H1 (cell line): Measurements from ENCODE around the gene COL27A1. TPM values are rescaled to one million over a fixed set of nuclear protein-coding genes. Genes with fewer than 3 reads are reported as not detected.
"Not testable (repeated sequence)": the region's sequence is repeated elsewhere in the genome, so short reads cannot be mapped to it uniquely, and the experiment has no call there.

Source experiments
- CTCF ChIA-PET: fragments of 300-600 bp; sonication (Branson Sonifier 250); formaldehyde crosslinking; loops from one replicate; lab custom pipeline; 2021; ENCODE audit not compliant: partially characterized antibody; lab: Charles Lee
- POLR2A ChIA-PET: fragments of 300-600 bp; sonication (Branson Sonifier 250); formaldehyde crosslinking; loops from one replicate; lab custom pipeline; 2021; ENCODE audit warnings: inconsistent platforms; ENCODE audit not compliant: partially characterized antibody; lab: Charles Lee
- DNase-seq, 2 experiments: peaks; one replicate each; pipeline versions ENCODE4 v3.0.0 to v3.0.0-alpha.2; 2010 to 2022; ENCODE audit warnings: low spot score in 2 of 2, low read depth in 1 of 2, mixed read lengths in 1 of 2
- FAIRE-seq: peaks from 2 replicates; lab custom pipeline; 2011; peaks lifted over from hg19 to GRCh38; lab: Jason Lieb, UNC
- H2AFZ ChIP-seq: 2 replicates; pipeline ENCODE4 v1.8.1; 2012; ENCODE audit warnings: low read length, inconsistent platforms
- H2AK5ac ChIP-seq: 2 replicates; pipeline ENCODE4 v1.6.1; 2013; ENCODE audit warnings: low read depth, low read length
- H2BK120ac ChIP-seq: replicated peaks from 2 replicates; pipeline ENCODE3; 2013; ENCODE audit warnings: low read depth, low read length, inconsistent platforms
- H2BK12ac ChIP-seq: 2 replicates; pipeline ENCODE4 v1.6.1; 2013; ENCODE audit warnings: low read depth, low read length
- H2BK15ac ChIP-seq: 2 replicates; pipeline ENCODE4 v1.6.1; 2013; ENCODE audit warnings: low read length
- H2BK20ac ChIP-seq: 2 replicates; pipeline ENCODE4 v1.6.1; 2013; ENCODE audit warnings: low read length
- H2BK5ac ChIP-seq: 2 replicates; pipeline ENCODE4 v1.6.1; 2013; ENCODE audit warnings: low read depth, low read length
- H3K14ac ChIP-seq: 2 replicates; pipeline ENCODE4 v1.6.1; 2013; ENCODE audit warnings: inconsistent platforms; ENCODE audit not compliant: insufficient read length
- H3K18ac ChIP-seq: 2 replicates; pipeline ENCODE4 v1.6.1; 2013; ENCODE audit warnings: low read length; ENCODE audit errors: extremely low read depth
- H3K23ac ChIP-seq: 2 replicates; pipeline ENCODE4 v1.6.1; 2013; ENCODE audit warnings: inconsistent platforms; ENCODE audit not compliant: insufficient read length
- H3K23me2 ChIP-seq: 2 replicates; pipeline ENCODE4 v1.6.1; 2013; ENCODE audit warnings: low read depth, low read length
- H3K27ac ChIP-seq: 2 replicates; pipeline ENCODE4 v1.6.1; 2011; ENCODE audit warnings: low read depth, low read length, inconsistent platforms
- H3K27me3 ChIP-seq, 4 experiments: replicated peaks in 1 of 4; 1 replicate in 1 of 4; 2 replicates in 3 of 4; pipeline versions ENCODE4 v1.6.1 to v1.8.1; 2011 to 2013; ENCODE audit warnings: low read length in 3 of 4, mild to moderate bottlenecking in 3 of 4, inconsistent platforms in 2 of 4, mixed read lengths in 2 of 4, moderate library complexity in 1 of 4; ENCODE audit not compliant: control insufficient read depth in 3 of 4, insufficient read depth in 3 of 4; ENCODE audit errors: extremely low read depth in 1 of 4
- H3K36me3 ChIP-seq, 4 experiments: 2 replicates each; pipeline versions ENCODE4 v1.6.1 to v1.8.1; 2011 to 2013; ENCODE audit warnings: mild to moderate bottlenecking in 4 of 4, low read length in 3 of 4, moderate library complexity in 2 of 4, control low read depth in 1 of 4, inconsistent platforms in 1 of 4; ENCODE audit not compliant: insufficient read depth in 4 of 4, control insufficient read depth in 2 of 4
- H3K4ac ChIP-seq: replicated peaks from 2 replicates; pipeline ENCODE3; 2013; ENCODE audit warnings: low read length, low read depth, mixed read lengths, inconsistent platforms; ENCODE audit not compliant: insufficient read length
- H3K4me1 ChIP-seq, 4 experiments: replicated peaks in 1 of 4; 1 replicate in 1 of 4; 2 replicates in 3 of 4; pipeline versions ENCODE4 v1.6.1 to v1.8.1; 2011 to 2013; ENCODE audit warnings: low read length in 3 of 4, inconsistent platforms in 2 of 4, mixed read lengths in 1 of 4; ENCODE audit not compliant: insufficient read depth in 4 of 4, control insufficient read depth in 3 of 4
- H3K4me2 ChIP-seq, 2 experiments: 2 replicates each; pipeline versions ENCODE4 v1.6.1 to v1.8.1; 2011 to 2013; ENCODE audit warnings: low read depth in 2 of 2, low read length in 2 of 2, control low read depth in 1 of 2, inconsistent platforms in 1 of 2, mild to moderate bottlenecking in 1 of 2; ENCODE audit not compliant: insufficient read depth in 1 of 2
- H3K4me3 ChIP-seq, 4 experiments: fragments of 200-600, 300-600 bp in 1 of 4; sonication (generic), shearing (Covaris generic), sonication (Bioruptor Twin) in 1 of 4; 2 replicates each; pipeline versions ENCODE4 v1.5.1 to v1.8.1; 2011 to 2016; ENCODE audit warnings: low read length in 4 of 4, low read depth in 3 of 4, control low read depth in 2 of 4, inconsistent platforms in 2 of 4, mild to moderate bottlenecking in 2 of 4, mixed read lengths in 1 of 4, moderate library complexity in 1 of 4; ENCODE audit not compliant: insufficient read depth in 2 of 4; ENCODE audit errors: extremely low read depth in 1 of 4
- H3K56ac ChIP-seq: replicated peaks from 2 replicates; pipeline ENCODE3; 2013; ENCODE audit warnings: low read depth, mild to moderate bottlenecking, mixed read lengths, low read length, inconsistent platforms; ENCODE audit not compliant: insufficient read length
- H3K79me1 ChIP-seq: 2 replicates; pipeline ENCODE4 v1.6.1; 2013; ENCODE audit warnings: low read depth, low read length, control low read depth
- H3K79me2 ChIP-seq, 2 experiments: 2 replicates each; pipeline versions ENCODE4 v1.6.1 to v1.8.1; 2012 to 2013; ENCODE audit warnings: low read length in 2 of 2, mild to moderate bottlenecking in 2 of 2, inconsistent platforms in 1 of 2; ENCODE audit not compliant: insufficient read depth in 2 of 2, control insufficient read depth in 1 of 2
- H3K9ac ChIP-seq, 4 experiments: replicated peaks in 1 of 4; 1 replicate in 1 of 4; 2 replicates in 3 of 4; pipeline versions ENCODE4 v1.6.1 to v1.8.1; 2011 to 2013; ENCODE audit warnings: low read depth in 3 of 4, low read length in 3 of 4, control low read depth in 2 of 4, mild to moderate bottlenecking in 2 of 4, moderate library complexity in 2 of 4, inconsistent platforms in 1 of 4; ENCODE audit errors: extremely low read depth in 1 of 4
- H3K9me3 ChIP-seq, 2 experiments: 2 replicates each; pipeline versions ENCODE4 v1.6.1 to v1.8.1; 2012 to 2013; ENCODE audit warnings: mild to moderate bottlenecking in 2 of 2, moderate library complexity in 2 of 2, control low read depth in 1 of 2, inconsistent platforms in 1 of 2, low read depth in 1 of 2, low read length in 1 of 2, mixed read lengths in 1 of 2; ENCODE audit not compliant: insufficient read depth in 2 of 2
- H4K20me1 ChIP-seq, 2 experiments: replicated peaks in 1 of 2; 2 replicates each; pipeline versions ENCODE3 to v1.8.1; 2011 to 2013; ENCODE audit warnings: inconsistent platforms in 2 of 2, low read length in 2 of 2, mild to moderate bottlenecking in 1 of 2; ENCODE audit not compliant: insufficient read depth in 2 of 2, control insufficient read depth in 1 of 2
- H4K5ac ChIP-seq: 2 replicates; pipeline ENCODE4 v1.6.1; 2013; ENCODE audit warnings: low read length, low read depth, mixed read lengths, inconsistent platforms; ENCODE audit not compliant: insufficient read length
- H4K8ac ChIP-seq: 2 replicates; pipeline ENCODE4 v1.8.0; 2013; ENCODE audit warnings: mild to moderate bottlenecking, moderate library complexity, low read length, inconsistent platforms; ENCODE audit not compliant: insufficient read depth; ENCODE audit errors: extremely low read depth
- H4K91ac ChIP-seq: replicated peaks from 2 replicates; pipeline ENCODE3; 2013; ENCODE audit warnings: low read length, mixed read lengths, inconsistent platforms; ENCODE audit not compliant: insufficient read length
- WGBS, 2 experiments: shearing (Covaris generic) in 1 of 2; methylation state at CpG; one replicate each; pipeline versions ENCODE4 v1.1.6 to v1.1.7; 2013 to 2015; ENCODE audit warnings: low lambda C conversion rate in 2 of 2, mixed read lengths in 2 of 2, inconsistent platforms in 1 of 2, low coverage in 1 of 2, missing lambda C conversion rate in 1 of 2; ENCODE audit not compliant: insufficient replicate concordance in 2 of 2, insufficient coverage in 1 of 2, insufficient read length in 1 of 2; ENCODE audit errors: extremely low coverage in 1 of 2, missing lambda C conversion rate in 1 of 2; 5-methylcytosine and 5-hydroxymethylcytosine counted together
- polyA plus RNA-seq, 7 experiments: library from polyadenylated mRNA; depleted of rRNA in 3 of 7; stranded (reverse) in 5 of 7; unstranded in 2 of 7; fragments of >200 nt in 5 of 7; fragments of 200-250 nt in 2 of 7; gene quantifications; 1 replicate in 5 of 7; 2 replicates in 1 of 7; 4 replicates in 1 of 7; pipeline versions ENCODE4 v1.2.1 to v1.2.3, GENCODE V29; 2011 to 2013; ENCODE audit warnings: missing spikeins in 2 of 7, mixed read lengths in 2 of 7
- total RNA-seq: library from RNA; stranded (reverse); fragmentation: NEBNext Ultra II Directional; extraction: Animal tissue kit (Norgen Biotek cat#: 25700); gene quantifications from 2 replicates; pipeline ENCODE4 v1.2.1, GENCODE V29; 2021

Gene COL27A1
- total and polyA plus RNA-seq, 2 of the 8 experiments (the other 6 are each of a cell fraction or from before 2014, with no cell fraction given) = 15.1 to 22.8 TPM

GRCh38 chr9:114322831-114323531 is 167.6 kb downstream of the COL27A1 start, which contains the start of gene ORM1:
Gene ORM1 (plus strand): TSS chr9:114323098. CDS start chr9:114323134, 36 bp downstream.
- H3K9ac ChIP-seq, H2AK5ac ChIP-seq, H3K79me2 ChIP-seq, H3K9me3 ChIP-seq, H3K36me3 ChIP-seq, H3K27me3 ChIP-seq, H2AFZ ChIP-seq, H3K79me1 ChIP-seq, H4K8ac ChIP-seq, H2BK20ac ChIP-seq, POLR2A ChIA-PET, DNase-seq, FAIRE-seq, H4K91ac ChIP-seq, H3K23me2 ChIP-seq, H3K56ac ChIP-seq, H3K18ac ChIP-seq, H3K4me2 ChIP-seq, H2BK15ac ChIP-seq, H2BK120ac ChIP-seq, H2BK12ac ChIP-seq, H3K23ac ChIP-seq, H4K5ac ChIP-seq, H3K4me1 ChIP-seq, H3K4me3 ChIP-seq, H3K27ac ChIP-seq, H3K14ac ChIP-seq, CTCF ChIA-PET, H3K4ac ChIP-seq, H4K20me1 ChIP-seq, H2BK5ac ChIP-seq: not testable (repeated sequence)
- WGBS, 2 experiments = 93% methylated on average over 2 of the region's 15 CpGs; no CpG with 5 or more reads in 1 of the 2 experiments

- H4K5ac ChIP-seq, H4K8ac ChIP-seq, H3K56ac ChIP-seq, H2BK5ac ChIP-seq, H3K23ac ChIP-seq, H2AFZ ChIP-seq, H2BK12ac ChIP-seq, H3K23me2 ChIP-seq, H3K9me3 ChIP-seq, POLR2A ChIA-PET, H3K4me1 ChIP-seq, H3K14ac ChIP-seq, H3K27me3 ChIP-seq, H4K91ac ChIP-seq, H3K36me3 ChIP-seq, H3K4me2 ChIP-seq, H2BK120ac ChIP-seq, DNase-seq, H3K4me3 ChIP-seq, CTCF ChIA-PET, H3K4ac ChIP-seq, H3K27ac ChIP-seq, H2BK15ac ChIP-seq, H2AK5ac ChIP-seq, FAIRE-seq, H3K9ac ChIP-seq, H2BK20ac ChIP-seq, H3K18ac ChIP-seq, H4K20me1 ChIP-seq, H3K79me2 ChIP-seq, H3K79me1 ChIP-seq: not testable (repeated sequence)
- whole genome bisulfite sequencing, 2 experiments = 85% methylated on average over 6 of the region's 6 CpGs; no CpG with 5 or more reads in 1 of the 2 experiments
Observed at GRCh38 chr9:114323849-114324248, 168.5 kb downstream of the COL27A1 start.
